AG04450 (cell line): Measurements from ENCODE around the gene MRPL9. TPM values are rescaled to one million over a fixed set of nuclear protein-coding genes. Genes with fewer than 3 reads are reported as not detected.
A peak's percentile ranks its signal among the peaks of the same experiment; 100 is the strongest.

Experiments
- CTCF ChIA-PET: fragments of 300-600, 350-600 bp; formaldehyde crosslinking; extraction: SDS; loops from one replicate; lab custom pipeline; 2022; ENCODE audit warnings: antibody characterized with exemption, inconsistent platforms; lab: Charles Lee
- POLR2A ChIA-PET: fragments of 350-600 bp; formaldehyde crosslinking; extraction: SDS; loops from one replicate; lab custom pipeline; 2021; ENCODE audit warnings: antibody characterized with exemption, inconsistent platforms; lab: Yijun Ruan, JAX
- DNase-seq: peaks from one replicate; pipeline ENCODE4 v3.0.0-alpha.2; 2011; ENCODE audit warnings: low read depth, low spot score
- H3K27ac ChIP-seq: one replicate; pipeline ENCODE4 v1.5.1; 2012; ENCODE audit warnings: low read depth, low read length, control low read depth
- H3K27me3 ChIP-seq: one replicate; pipeline ENCODE4 v1.6.0; 2012; ENCODE audit warnings: low read length; ENCODE audit not compliant: control insufficient read depth, insufficient read depth
- H3K4me3 ChIP-seq: 2 replicates; pipeline ENCODE4 v1.5.1; 2011; ENCODE audit warnings: mild to moderate bottlenecking, low read depth, low read length, control low read depth
- H3K9me3 ChIP-seq: 2 replicates; pipeline ENCODE4 v1.5.1; 2012; ENCODE audit warnings: low read length; ENCODE audit not compliant: control insufficient read depth, insufficient read depth
- polyA plus RNA-seq: library from polyadenylated mRNA; depleted of rRNA; stranded (reverse); fragments of >200 nt; gene quantifications from 2 replicates; pipeline ENCODE4 v1.2.3, GENCODE V29; 2011
- TF ChIP-seq, protein P1 (sequence below): IDR thresholded peaks from 2 replicates; pipeline ENCODE4 v1.5.1; 2011; ENCODE audit warnings: low read depth, low read length, control low read depth, inconsistent platforms

Gene MRPL9
- polyA plus RNA-seq, 1 experiment, result 93.4 TPM

DNA sequence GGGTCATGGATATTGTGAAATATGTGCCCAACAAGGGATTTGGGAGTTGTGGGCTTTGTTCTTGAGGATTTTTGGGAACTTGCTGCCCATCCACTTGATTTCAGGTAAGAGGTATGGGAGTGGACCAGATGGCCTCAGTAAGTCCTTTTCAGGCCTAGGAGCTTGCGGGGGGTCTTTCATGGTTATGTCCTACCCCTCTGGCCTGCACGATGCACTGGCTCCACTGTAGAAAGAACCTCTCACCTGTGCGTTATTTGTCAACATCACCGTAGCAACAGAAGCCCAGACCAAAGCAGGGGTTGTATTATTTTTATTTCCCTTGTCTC lies 33.4 kb downstream of the MRPL9 start:
- Histone ChIP-seq H3K9me3 (no peaks in the 10 kb centered on the region), H3K27me3 (peaks cover 38% of the 10 kb centered on the region), H3K4me3 (no peak overlapping the region), H3K27ac (no peak overlapping the region)
- ChIA-PET POLR2A (no interaction called here), CTCF (no interaction called here)
- TF ChIP-seq, protein P1, sequence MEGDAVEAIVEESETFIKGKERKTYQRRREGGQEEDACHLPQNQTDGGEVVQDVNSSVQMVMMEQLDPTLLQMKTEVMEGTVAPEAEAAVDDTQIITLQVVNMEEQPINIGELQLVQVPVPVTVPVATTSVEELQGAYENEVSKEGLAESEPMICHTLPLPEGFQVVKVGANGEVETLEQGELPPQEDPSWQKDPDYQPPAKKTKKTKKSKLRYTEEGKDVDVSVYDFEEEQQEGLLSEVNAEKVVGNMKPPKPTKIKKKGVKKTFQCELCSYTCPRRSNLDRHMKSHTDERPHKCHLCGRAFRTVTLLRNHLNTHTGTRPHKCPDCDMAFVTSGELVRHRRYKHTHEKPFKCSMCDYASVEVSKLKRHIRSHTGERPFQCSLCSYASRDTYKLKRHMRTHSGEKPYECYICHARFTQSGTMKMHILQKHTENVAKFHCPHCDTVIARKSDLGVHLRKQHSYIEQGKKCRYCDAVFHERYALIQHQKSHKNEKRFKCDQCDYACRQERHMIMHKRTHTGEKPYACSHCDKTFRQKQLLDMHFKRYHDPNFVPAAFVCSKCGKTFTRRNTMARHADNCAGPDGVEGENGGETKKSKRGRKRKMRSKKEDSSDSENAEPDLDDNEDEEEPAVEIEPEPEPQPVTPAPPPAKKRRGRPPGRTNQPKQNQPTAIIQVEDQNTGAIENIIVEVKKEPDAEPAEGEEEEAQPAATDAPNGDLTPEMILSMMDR, result no peak
- no peak for DNase-seq

- H3K27me3 ChIP-seq, result peaks cover 41% of the 10 kb centered on the region
- ChIA-PET CTCF (interaction anchor here (0.9 to 1.2 kb wide), 4 partner anchors 36 to 195 kb away, joined by 3 to 4 read pairs (median 3); no protein-coding TSS in a partner anchor), POLR2A (no interaction called here)
- no peak overlapping the region for H3K27ac ChIP-seq
- no peak for DNase-seq
- TF ChIP-seq, protein P1, result no peak
- no peaks in the 10 kb centered on the region for H3K9me3 ChIP-seq
- no peak overlapping the region for H3K4me3 ChIP-seq
Observed at GRCh38 chr1:151729157-151729965, 33.9 kb downstream of the MRPL9 start.

- TF ChIP-seq, protein P1, result no peak
- Histone ChIP-seq H3K9me3 (no peaks in the 10 kb centered on the region), H3K4me3 (no peak overlapping the region), H3K27ac (no peak overlapping the region), H3K27me3 (peaks cover 44% of the 10 kb centered on the region)
- DNase-seq, result peak; percentile 16
- POLR2A ChIA-PET, result interaction anchor here (0.7 kb wide), 1 partner anchor 8 kb away, joined by 5 read pairs; no protein-coding TSS in a partner anchor
- CTCF ChIA-PET, result interaction anchor here (0.9 to 1.2 kb wide), 5 partner anchors 35 to 194 kb away, joined by 3 to 4 read pairs (median 3); no protein-coding TSS in a partner anchor
Observed at GRCh38 chr1:151728151-151729054, 34.9 kb downstream of the MRPL9 start.

DNA sequence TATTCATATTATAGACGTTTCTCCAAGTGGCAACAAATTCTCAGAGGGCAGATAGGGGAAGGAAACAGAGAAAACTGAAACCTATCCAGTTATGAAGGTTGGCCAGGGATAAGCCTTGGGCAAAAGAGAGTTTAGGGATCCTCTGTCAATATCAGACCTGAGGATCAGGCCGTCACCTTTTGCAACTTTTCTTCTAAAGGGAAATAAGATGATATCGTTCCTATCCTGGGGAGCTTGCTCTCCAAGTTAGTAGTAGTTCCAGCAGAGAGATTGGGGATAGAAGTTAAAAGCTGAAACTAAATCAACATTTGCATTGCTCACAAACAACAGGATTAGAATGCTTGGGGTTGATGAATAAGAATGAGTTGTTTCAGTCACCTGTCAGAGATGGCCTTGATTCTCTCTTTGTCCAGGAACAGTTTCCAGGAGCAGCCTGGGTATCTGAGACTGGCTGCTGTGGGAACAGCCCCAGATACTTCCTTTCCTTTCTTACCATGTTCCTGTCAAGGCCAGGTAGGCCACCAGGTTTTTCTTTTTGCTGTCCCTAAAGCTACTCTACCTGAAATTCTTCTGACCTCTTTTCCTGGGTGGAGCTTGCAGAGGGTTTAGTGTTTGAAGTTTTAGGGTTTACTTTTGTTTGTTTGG lies 39.4 kb downstream of the MRPL9 start:
- Histone ChIP-seq H3K27ac (no peak overlapping the region), H3K9me3 (no peaks in the 10 kb centered on the region), H3K4me3 (no peak overlapping the region), H3K27me3 (peaks cover 36% of the 10 kb centered on the region)
- TF ChIP-seq, protein P1, result no peak
- ChIA-PET CTCF (no interaction called here), POLR2A (no interaction called here)
- DNase-seq, result no peak
